Measurements from ENCODE around the gene PNISR. TPM values are rescaled to one million over a fixed set of nuclear protein-coding genes. Genes with fewer than 3 reads are reported as not detected.
A peak's percentile ranks its signal among the peaks of the same experiment; 100 is the strongest.

The PNISR gene
- total and polyA plus RNA-seq, 4 donors = 9.8 to 88.7 (median 48.3) TPM

DNA sequence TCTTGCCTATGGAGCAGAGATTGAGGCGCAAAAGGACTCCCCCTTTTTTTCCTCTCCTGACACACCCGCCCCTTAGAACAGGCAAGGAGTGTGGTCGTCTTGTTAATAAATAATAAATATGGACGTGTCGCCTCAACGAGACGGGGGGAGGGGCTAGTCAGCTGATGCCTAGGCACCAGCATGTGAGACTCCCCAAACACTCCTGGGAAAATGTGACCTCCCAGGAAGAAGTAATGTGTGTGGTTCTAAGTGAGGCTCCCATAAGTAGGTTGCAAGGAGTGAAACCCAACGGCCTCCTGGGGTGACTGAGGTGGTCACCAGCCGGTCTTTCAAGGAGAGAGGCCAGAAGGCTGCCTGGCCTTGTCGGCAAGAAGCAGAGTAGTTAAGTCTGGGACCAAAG, 74.5 kb downstream of the PNISR start:
- H3K9ac ChIP-seq (ENCODE audit: low read depth in 1 of 2, low read length in 2 of 2) = no peak overlapping the region
- peaks cover 0 to 7% (median 2%) of the 10 kb centered on the region in 4 donors for H3K27me3 ChIP-seq (ENCODE audit: control insufficient read depth in 4 of 4, insufficient read depth in 4 of 4, low read length in 3 of 4)
- H3K4me3 ChIP-seq (ENCODE audit: low read depth in 1 of 3, low read length in 3 of 3) = no peak overlapping the region
- H3K36me3 ChIP-seq (ENCODE audit: control insufficient read depth in 4 of 4, insufficient read depth in 3 of 4, low read depth in 1 of 4, low read length in 3 of 4) = no peaks in the 10 kb centered on the region
- no peak overlapping the region for H3K27ac ChIP-seq (ENCODE audit: low read depth in 1 of 2, low read length in 2 of 2)
- DNase-seq (ENCODE audit: low spot score) = no peak
- WGBS = 38% methylated on average over 10 of the region's 10 CpGs
- TF ChIP-seq JUND (IDR thresholded peaks at IDR 0.05) (no peak), RXRA (IDR thresholded peaks at IDR 0.05) (no peak), EGR1 (IDR thresholded peaks at IDR 0.05; ENCODE audit: low read depth in 2 of 2) (no peak), TAF1 (conservative IDR thresholded peaks at IDR 0.05) (no peak), MAX (IDR thresholded peaks at IDR 0.05) (no peak)
- H3K4me1 ChIP-seq (ENCODE audit: control insufficient read depth in 4 of 4, insufficient read depth in 4 of 4, low read length in 3 of 4) = peaks cover 4 to 10% (median 7%) of the 10 kb centered on the region in 4 donors
- no peaks in the 10 kb centered on the region for H3K9me3 ChIP-seq (ENCODE audit: control insufficient read depth in 4 of 4, low read length in 3 of 4)

DNA sequence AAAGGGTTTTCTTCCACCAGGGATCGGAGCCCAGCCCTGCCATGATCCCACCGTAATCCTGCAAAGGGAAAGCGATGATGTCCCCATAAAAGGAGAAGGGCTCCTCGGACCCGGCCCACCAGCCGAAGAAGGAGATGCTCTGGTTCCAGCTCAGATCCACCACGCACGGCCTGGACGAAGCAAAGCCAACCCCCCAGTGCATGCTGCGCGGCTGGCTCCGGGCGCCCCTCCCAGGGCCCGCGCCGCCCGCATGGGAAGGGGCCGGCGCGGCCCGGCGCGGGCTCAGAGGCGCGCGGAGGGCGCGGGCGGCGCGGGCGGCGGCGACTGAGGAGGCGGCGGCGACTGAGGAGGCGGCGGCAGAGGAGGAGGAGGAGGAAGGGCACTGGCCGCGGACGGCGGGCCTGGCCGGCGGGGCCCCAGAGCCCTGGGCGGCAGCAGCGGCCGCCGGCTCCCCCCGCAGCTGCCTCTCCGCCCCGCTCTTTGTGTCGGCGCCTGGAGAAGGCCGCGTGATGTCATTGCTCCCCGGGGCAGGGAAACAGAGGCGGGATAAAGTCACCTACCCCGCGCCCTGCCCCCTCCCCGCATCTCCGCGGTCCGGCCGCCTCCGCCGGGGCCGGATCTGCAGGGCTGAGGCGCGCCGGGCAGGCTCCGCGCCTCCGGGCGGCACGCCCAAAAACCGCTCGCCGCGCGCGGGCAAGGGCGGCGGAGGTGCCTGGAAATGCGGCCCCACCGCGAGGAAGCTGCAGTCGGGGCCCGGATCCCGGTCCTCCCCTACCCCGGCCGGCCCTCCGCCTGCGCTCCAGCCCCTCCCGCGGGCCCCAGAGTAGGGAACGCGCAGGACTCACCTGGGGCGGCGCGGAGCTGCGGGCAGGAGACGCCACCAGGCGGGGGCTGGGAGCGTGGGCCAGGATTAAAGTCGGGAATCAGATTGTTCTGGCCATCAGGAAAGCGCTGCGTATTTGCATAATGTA, 75.7 kb downstream of the PNISR start, which contains the start of gene FAXC:
Gene FAXC (minus strand): TSS at position 504 of the 971 bp plus-strand sequence. CDS start 302 bp downstream, at position 202.
- Histone ChIP-seq H3K9me3 (ENCODE audit: control insufficient read depth in 4 of 4, low read length in 3 of 4) (no peaks in the 10 kb centered on the region), H3K27ac (ENCODE audit: low read depth in 1 of 2, low read length in 2 of 2) (no peak within 1 kb of the TSS), H3K9ac (ENCODE audit: low read depth in 1 of 2, low read length in 2 of 2) (no peak within 1 kb of the TSS), H3K36me3 (ENCODE audit: control insufficient read depth in 4 of 4, insufficient read depth in 3 of 4, low read depth in 1 of 4, low read length in 3 of 4) (no peaks in the 10 kb centered on the region), H3K27me3 (ENCODE audit: control insufficient read depth in 4 of 4, insufficient read depth in 4 of 4, low read length in 3 of 4) (peaks cover 0 to 7% (median 2%) of the 10 kb centered on the region in 4 donors), H3K4me3 (ENCODE audit: low read depth in 1 of 3, low read length in 3 of 3) (peak within 1 kb of the TSS in 2 of 3 donors; percentile 56 to 79), H3K4me1 (ENCODE audit: control insufficient read depth in 4 of 4, insufficient read depth in 4 of 4, low read length in 3 of 4) (peaks cover 4 to 10% (median 7%) of the 10 kb centered on the region in 4 donors)
- 1% methylated on average over 108 of the region's 108 CpGs for WGBS
- TF ChIP-seq FOXA2 (IDR thresholded peaks at IDR 0.05) (no peak), CTCF (IDR thresholded peaks at IDR 0.05; ENCODE audit: low read depth, low read length, missing input control) (peak; percentile 17)
- DNase-seq (ENCODE audit: low spot score) = no peak

GRCh38 chr6:99348288-99349170, 76.6 kb downstream of the PNISR start:
- TF ChIP-seq, protein P1, sequence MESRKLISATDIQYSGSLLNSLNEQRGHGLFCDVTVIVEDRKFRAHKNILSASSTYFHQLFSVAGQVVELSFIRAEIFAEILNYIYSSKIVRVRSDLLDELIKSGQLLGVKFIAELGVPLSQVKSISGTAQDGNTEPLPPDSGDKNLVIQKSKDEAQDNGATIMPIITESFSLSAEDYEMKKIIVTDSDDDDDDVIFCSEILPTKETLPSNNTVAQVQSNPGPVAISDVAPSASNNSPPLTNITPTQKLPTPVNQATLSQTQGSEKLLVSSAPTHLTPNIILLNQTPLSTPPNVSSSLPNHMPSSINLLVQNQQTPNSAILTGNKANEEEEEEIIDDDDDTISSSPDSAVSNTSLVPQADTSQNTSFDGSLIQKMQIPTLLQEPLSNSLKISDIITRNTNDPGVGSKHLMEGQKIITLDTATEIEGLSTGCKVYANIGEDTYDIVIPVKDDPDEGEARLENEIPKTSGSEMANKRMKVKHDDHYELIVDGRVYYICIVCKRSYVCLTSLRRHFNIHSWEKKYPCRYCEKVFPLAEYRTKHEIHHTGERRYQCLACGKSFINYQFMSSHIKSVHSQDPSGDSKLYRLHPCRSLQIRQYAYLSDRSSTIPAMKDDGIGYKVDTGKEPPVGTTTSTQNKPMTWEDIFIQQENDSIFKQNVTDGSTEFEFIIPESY (IDR thresholded peaks at IDR 0.05) = no peak
- TF ChIP-seq RAD21 (IDR thresholded peaks at IDR 0.05) = no peak
- peaks cover 4 to 10% (median 7%) of the 10 kb centered on the region in 4 donors for H3K4me1 ChIP-seq (ENCODE audit: control insufficient read depth in 4 of 4, insufficient read depth in 4 of 4, low read length in 3 of 4)
- H3K9ac ChIP-seq (ENCODE audit: low read depth in 1 of 2, low read length in 2 of 2) = no peak overlapping the region
- 57% methylated on average over 25 of the region's 25 CpGs for WGBS
- peaks cover 0 to 7% (median 2%) of the 10 kb centered on the region in 4 donors for H3K27me3 ChIP-seq (ENCODE audit: control insufficient read depth in 4 of 4, insufficient read depth in 4 of 4, low read length in 3 of 4)
- no peak for DNase-seq (ENCODE audit: low spot score)
- no peaks in the 10 kb centered on the region for H3K9me3 ChIP-seq (ENCODE audit: control insufficient read depth in 4 of 4, low read length in 3 of 4)
- H3K36me3 ChIP-seq (ENCODE audit: control insufficient read depth in 4 of 4, insufficient read depth in 3 of 4, low read depth in 1 of 4, low read length in 3 of 4) = no peaks in the 10 kb centered on the region
- H3K4me3 ChIP-seq (ENCODE audit: low read depth in 1 of 3, low read length in 3 of 3) = peak overlapping the region in 1 of 3 donors; percentile 79
- no peak overlapping the region for H3K27ac ChIP-seq (ENCODE audit: low read depth in 1 of 2, low read length in 2 of 2)

Other genes starting within 250 kb of the PNISR start
- gene FAXC, start 75.6 kb downstream of the PNISR start, total RNA-seq = under 1 TPM in 1 of 2 donors, not detected in 1; under 0.01 TPM
- under 1 TPM in 1 of 2 donors, not detected in 1; 0.14 TPM for gene FAXC, start 75.6 kb downstream of the PNISR start, polyA plus RNA-seq
- gene COQ3, start 31.1 kb downstream of the PNISR start, total RNA-seq = 1 to 10 TPM; 3.8 to 7.1 TPM
- gene COQ3, start 31.1 kb downstream of the PNISR start, polyA plus RNA-seq = 1 to 10 TPM; 8.8 to 9.4 TPM
- gene USP45, start 90.1 kb upstream of the PNISR start, total RNA-seq = 10 to 100 TPM in 1 of 2 donors, 1 to 10 TPM in 1; 5.1 to 10.1 TPM
- 1 to 10 TPM; 1.5 to 4.0 TPM for gene USP45, start 90.1 kb upstream of the PNISR start, polyA plus RNA-seq
- gene CCNC, start 143.4 kb upstream of the PNISR start, total RNA-seq = 10 to 100 TPM; 43.2 to 80.7 TPM
- gene CCNC, start 143.4 kb upstream of the PNISR start, polyA plus RNA-seq = 10 to 100 TPM; 32.9 to 52.4 TPM
- not detected for gene PRDM13, start 181.5 kb upstream of the PNISR start, total RNA-seq
- not detected for gene PRDM13, start 181.5 kb upstream of the PNISR start, polyA plus RNA-seq

Data from liver (tissue), 9 donors.